Breast epithelium (tissue), 4 donors: ENCODE results near the gene PLD6. TPM values are rescaled to one million over a fixed set of nuclear protein-coding genes. Genes with fewer than 3 reads are reported as not detected.

Experiments used
- DNase-seq, 2 donors: peaks; one replicate each; pipeline ENCODE4 v3.0.0-alpha.2; 2019; ENCODE audit warnings: low spot score in 2 of 2
- H3K27ac ChIP-seq, 2 donors: fragments of 200-600 bp; sonication (generic) in 1 of 2; one replicate each; pipeline ENCODE4 v1.5.1; 2016 to 2019; ENCODE audit warnings: mild to moderate bottlenecking in 1 of 2
- H3K27me3 ChIP-seq, 2 donors: fragments of 200-600 bp; sonication (generic) in 1 of 2; one replicate each; pipeline versions ENCODE4 v1.5.1 to v1.6.0; 2017 to 2019; ENCODE audit warnings: control low read depth in 1 of 2, mild to moderate bottlenecking in 1 of 2
- H3K36me3 ChIP-seq: fragments of 200-600 bp; one replicate; pipeline ENCODE4 v1.5.1; 2019
- H3K4me1 ChIP-seq, 2 donors: fragments of 200-600 bp; sonication (generic); one replicate each; pipeline ENCODE4 v1.5.1; 2016 to 2019; ENCODE audit warnings: control low read depth in 1 of 2
- H3K4me3 ChIP-seq, 3 donors: fragments of 200-600 bp; sonication (generic); 1 replicate in 2 of 3; 2 replicates in 1 of 3; pipeline ENCODE4 v1.5.1; 2016 to 2019; ENCODE audit warnings: mild to moderate bottlenecking in 3 of 3, moderate library complexity in 2 of 3
- H3K9me3 ChIP-seq, 2 donors: fragments of 200-600 bp; sonication (generic) in 1 of 2; one replicate each; pipeline ENCODE4 v1.5.1; 2016 to 2019; ENCODE audit warnings: control low read depth in 1 of 2
- CTCF ChIP-seq, 3 donors: fragments of 450-650 bp; IDR thresholded peaks; one replicate each; pipeline ENCODE4 v1.5.1; 2016 to 2017; ENCODE audit warnings: antibody characterized with exemption in 3 of 3, mild to moderate bottlenecking in 3 of 3, moderate library complexity in 3 of 3
- POLR2A ChIP-seq: fragments of 450-650 bp; IDR thresholded peaks from one replicate; pipeline ENCODE4 v1.6.1; 2016; ENCODE audit warnings: antibody characterized with exemption, mild to moderate bottlenecking, moderate library complexity
- POLR2AphosphoS5 ChIP-seq, 3 donors: sonication (generic); formaldehyde crosslinking; IDR thresholded peaks; one replicate each; pipeline ENCODE4 v1.6.1; 2017; ENCODE audit warnings: antibody characterized with exemption in 3 of 3
- intact Hi-C: fragments of 100-400 bp; cut with DNase I; formaldehyde crosslinking; loops from one replicate; pipeline ENCODE4 v1.15.1; 2023; ENCODE audit warnings: low total_unique reads
- total RNA-seq, 3 donors: library from RNA; depleted of rRNA; stranded (reverse); fragments of >200 nt; gene quantifications; one replicate each; pipeline ENCODE4 v1.1.0, GENCODE V29; 2016

Gene PLD6
- total RNA-seq, 3 donors from 2014 or later = 2.9 to 4.0 (median 3.8) TPM

GRCh38 chr17:17175917-17176316 is 30.2 kb downstream of the PLD6 start:
- Histone ChIP-seq H3K27ac (peak overlapping the region in 1 of 2 donors; percentile 3), H3K9me3 (no peaks in the 10 kb centered on the region), H3K4me3 (no peak overlapping the region), H3K27me3 (no peaks in the 10 kb centered on the region), H3K36me3 (peaks cover 10% of the 10 kb centered on the region), H3K4me1 (no peaks in the 10 kb centered on the region)
- intact Hi-C loops = no loop called here
- TF ChIP-seq CTCF (IDR thresholded peaks at IDR 0.05) (no peak), POLR2A (no peak), POLR2AphosphoS5 (IDR thresholded peaks at IDR 0.05) (no peak)
- DNase-seq = no peak

GRCh38 chr17:17175340-17175739 is 30.8 kb downstream of the PLD6 start:
- DNase-seq = no peak
- no peak overlapping the region for H3K27ac ChIP-seq
- intact Hi-C loops = no loop called here

GRCh38 chr17:17173921-17174320 is 32.2 kb downstream of the PLD6 start:
- peaks cover 10% of the 10 kb centered on the region for H3K36me3 ChIP-seq
- no peak overlapping the region for H3K4me3 ChIP-seq
- H3K27me3 ChIP-seq = no peaks in the 10 kb centered on the region
- no peak overlapping the region for H3K27ac ChIP-seq
- DNase-seq = no peak
- H3K4me1 ChIP-seq = no peaks in the 10 kb centered on the region
- intact Hi-C loops = no loop called here
- TF ChIP-seq POLR2A (no peak), POLR2AphosphoS5 (IDR thresholded peaks at IDR 0.05) (no peak), CTCF (IDR thresholded peaks at IDR 0.05) (no peak)
- H3K9me3 ChIP-seq = no peaks in the 10 kb centered on the region

More at GRCh38 chr17:17175340-17175739, 30.8 kb downstream of the PLD6 start:
- Histone ChIP-seq H3K4me3 (no peak overlapping the region), H3K9me3 (no peaks in the 10 kb centered on the region), H3K36me3 (peaks cover 10% of the 10 kb centered on the region), H3K27me3 (no peaks in the 10 kb centered on the region), H3K4me1 (no peaks in the 10 kb centered on the region)
- TF ChIP-seq CTCF (IDR thresholded peaks at IDR 0.05) (no peak), POLR2AphosphoS5 (IDR thresholded peaks at IDR 0.05) (no peak), POLR2A (no peak)

- Histone ChIP-seq H3K27ac (no peak overlapping the region), H3K9me3 (no peaks in the 10 kb centered on the region), H3K4me1 (no peaks in the 10 kb centered on the region), H3K27me3 (no peaks in the 10 kb centered on the region), H3K4me3 (no peak overlapping the region), H3K36me3 (peaks cover 10% of the 10 kb centered on the region)
- DNase-seq = no peak
- intact Hi-C loops = no loop called here
- TF ChIP-seq POLR2AphosphoS5 (IDR thresholded peaks at IDR 0.05) = no peak
Measured at GRCh38 chr17:17172990-17173389, 33.1 kb downstream of the PLD6 start.

GRCh38 chr17:17172001-17172939 is 33.9 kb downstream of the PLD6 start:
- DNase-seq = no peak
- Histone ChIP-seq H3K4me1 (no peaks in the 10 kb centered on the region), H3K27ac (no peak overlapping the region), H3K36me3 (peaks cover 8% of the 10 kb centered on the region), H3K4me3 (no peak overlapping the region), H3K9me3 (no peaks in the 10 kb centered on the region), H3K27me3 (no peaks in the 10 kb centered on the region)
- intact Hi-C loops = no loop called here
- TF ChIP-seq POLR2AphosphoS5 (IDR thresholded peaks at IDR 0.05) (no peak), CTCF (IDR thresholded peaks at IDR 0.05) (no peak), POLR2A (no peak)
